Measurements from ENCODE around the gene TANC2.

Gene TANC2

GRCh38 chr17:62933501-62934385, 32.3 kb upstream of the TANC2 start:
- no peak overlapping the region for H3K9ac ChIP-seq (ENCODE audit: low read length)
- DNase-seq (ENCODE audit: low read depth), result peak; percentile 42
- H3K4me3 ChIP-seq (ENCODE audit: low read length), result no peak overlapping the region
- H3K9me3 ChIP-seq (ENCODE audit: control insufficient read depth, low read length), result peaks cover 9% of the 10 kb centered on the region
- H3K4me1 ChIP-seq (ENCODE audit: control insufficient read depth, insufficient read depth, low read length), result no peaks in the 10 kb centered on the region
- H3K27me3 ChIP-seq (replicated peaks; ENCODE audit: control insufficient read depth, insufficient read depth, low read length), result peaks cover 15% of the 10 kb centered on the region
- no peaks in the 10 kb centered on the region for H3K36me3 ChIP-seq (ENCODE audit: control insufficient read depth, insufficient read depth, low read length, severe bottlenecking)

- Histone ChIP-seq H3K27me3 (replicated peaks; ENCODE audit: control insufficient read depth, insufficient read depth, low read length) (peaks cover 15% of the 10 kb centered on the region), H3K9ac (ENCODE audit: low read length) (no peak overlapping the region), H3K4me3 (ENCODE audit: low read length) (no peak overlapping the region), H3K4me1 (ENCODE audit: control insufficient read depth, insufficient read depth, low read length) (no peaks in the 10 kb centered on the region), H3K36me3 (ENCODE audit: control insufficient read depth, insufficient read depth, low read length, severe bottlenecking) (no peaks in the 10 kb centered on the region), H3K9me3 (ENCODE audit: control insufficient read depth, low read length) (peaks cover 13% of the 10 kb centered on the region)
- DNase-seq (ENCODE audit: low read depth), result no peak
Observed at GRCh38 chr17:62935098-62935497, 30.9 kb upstream of the TANC2 start.

GRCh38 chr17:62935523-62935922, 30.5 kb upstream of the TANC2 start:
- H3K9ac ChIP-seq (ENCODE audit: low read length), result no peak overlapping the region
- H3K36me3 ChIP-seq (ENCODE audit: control insufficient read depth, insufficient read depth, low read length, severe bottlenecking), result no peaks in the 10 kb centered on the region
- H3K27me3 ChIP-seq (replicated peaks; ENCODE audit: control insufficient read depth, insufficient read depth, low read length), result peaks cover 15% of the 10 kb centered on the region
- H3K9me3 ChIP-seq (ENCODE audit: control insufficient read depth, low read length), result peaks cover 13% of the 10 kb centered on the region
- no peaks in the 10 kb centered on the region for H3K4me1 ChIP-seq (ENCODE audit: control insufficient read depth, insufficient read depth, low read length)
- no peak overlapping the region for H3K4me3 ChIP-seq (ENCODE audit: low read length)
- no peak for DNase-seq (ENCODE audit: low read depth)

- DNase-seq (ENCODE audit: low read depth), result no peak
- H3K9me3 ChIP-seq (ENCODE audit: control insufficient read depth, low read length), result peaks cover 30% of the 10 kb centered on the region
- no peak overlapping the region for H3K9ac ChIP-seq (ENCODE audit: low read length)
- H3K36me3 ChIP-seq (ENCODE audit: control insufficient read depth, insufficient read depth, low read length, severe bottlenecking), result no peaks in the 10 kb centered on the region
- H3K4me3 ChIP-seq (ENCODE audit: low read length), result no peak overlapping the region
- H3K27me3 ChIP-seq (replicated peaks; ENCODE audit: control insufficient read depth, insufficient read depth, low read length), result peaks cover 15% of the 10 kb centered on the region
- no peaks in the 10 kb centered on the region for H3K4me1 ChIP-seq (ENCODE audit: control insufficient read depth, insufficient read depth, low read length)
Observed at GRCh38 chr17:62937606-62938005, 28.4 kb upstream of the TANC2 start.

- Histone ChIP-seq H3K27me3 (replicated peaks; ENCODE audit: control insufficient read depth, insufficient read depth, low read length) (no peaks in the 10 kb centered on the region), H3K9me3 (ENCODE audit: control insufficient read depth, low read length) (peaks cover 30% of the 10 kb centered on the region), H3K4me1 (ENCODE audit: control insufficient read depth, insufficient read depth, low read length) (no peaks in the 10 kb centered on the region), H3K9ac (ENCODE audit: low read length) (no peak overlapping the region), H3K36me3 (ENCODE audit: control insufficient read depth, insufficient read depth, low read length, severe bottlenecking) (no peaks in the 10 kb centered on the region), H3K4me3 (ENCODE audit: low read length) (no peak overlapping the region)
- no peak for DNase-seq (ENCODE audit: low read depth)
Observed at GRCh38 chr17:62941358-62941991, 24.6 kb upstream of the TANC2 start.

- H3K27me3 ChIP-seq (replicated peaks; ENCODE audit: control insufficient read depth, insufficient read depth, low read length), result no peaks in the 10 kb centered on the region
- peaks cover 7% of the 10 kb centered on the region for H3K4me1 ChIP-seq (ENCODE audit: control insufficient read depth, insufficient read depth, low read length)
- DNase-seq (ENCODE audit: low read depth), result no peak
- no peak overlapping the region for H3K9ac ChIP-seq (ENCODE audit: low read length)
- H3K9me3 ChIP-seq (ENCODE audit: control insufficient read depth, low read length), result peaks cover 8% of the 10 kb centered on the region
- no peak overlapping the region for H3K4me3 ChIP-seq (ENCODE audit: low read length)
- no peaks in the 10 kb centered on the region for H3K36me3 ChIP-seq (ENCODE audit: control insufficient read depth, insufficient read depth, low read length, severe bottlenecking)
Observed at GRCh38 chr17:62948370-62948769, 17.7 kb upstream of the TANC2 start.

GRCh38 chr17:62949036-62949435, 17.0 kb upstream of the TANC2 start:
- no peak for DNase-seq (ENCODE audit: low read depth)
- Histone ChIP-seq H3K9me3 (ENCODE audit: control insufficient read depth, low read length) (peaks cover 8% of the 10 kb centered on the region), H3K36me3 (ENCODE audit: control insufficient read depth, insufficient read depth, low read length, severe bottlenecking) (no peaks in the 10 kb centered on the region), H3K4me3 (ENCODE audit: low read length) (no peak overlapping the region), H3K4me1 (ENCODE audit: control insufficient read depth, insufficient read depth, low read length) (peaks cover 7% of the 10 kb centered on the region), H3K27me3 (replicated peaks; ENCODE audit: control insufficient read depth, insufficient read depth, low read length) (no peaks in the 10 kb centered on the region), H3K9ac (ENCODE audit: low read length) (no peak overlapping the region)

GRCh38 chr17:62950067-62950466, 16.0 kb upstream of the TANC2 start:
- peak; percentile 87 for DNase-seq (ENCODE audit: low read depth)
- Histone ChIP-seq H3K4me3 (ENCODE audit: low read length) (no peak overlapping the region), H3K4me1 (ENCODE audit: control insufficient read depth, insufficient read depth, low read length) (peaks cover 7% of the 10 kb centered on the region)

GRCh38 chr17:62955841-62956352, 10.1 kb upstream of the TANC2 start:
- Histone ChIP-seq H3K4me3 (ENCODE audit: low read length) (no peak overlapping the region), H3K9me3 (ENCODE audit: control insufficient read depth, low read length) (peaks cover 2% of the 10 kb centered on the region), H3K27me3 (replicated peaks; ENCODE audit: control insufficient read depth, insufficient read depth, low read length) (peaks cover 2% of the 10 kb centered on the region), H3K9ac (ENCODE audit: low read length) (no peak overlapping the region), H3K36me3 (ENCODE audit: control insufficient read depth, insufficient read depth, low read length, severe bottlenecking) (no peaks in the 10 kb centered on the region), H3K4me1 (ENCODE audit: control insufficient read depth, insufficient read depth, low read length) (no peaks in the 10 kb centered on the region)
- DNase-seq (ENCODE audit: low read depth), result peak; percentile 16

More at GRCh38 chr17:62950067-62950466, 16.0 kb upstream of the TANC2 start:
- Histone ChIP-seq H3K9ac (ENCODE audit: low read length) (no peak overlapping the region), H3K36me3 (ENCODE audit: control insufficient read depth, insufficient read depth, low read length, severe bottlenecking) (no peaks in the 10 kb centered on the region), H3K27me3 (replicated peaks; ENCODE audit: control insufficient read depth, insufficient read depth, low read length) (no peaks in the 10 kb centered on the region), H3K9me3 (ENCODE audit: control insufficient read depth, low read length) (peaks cover 8% of the 10 kb centered on the region)

- H3K27me3 ChIP-seq (replicated peaks; ENCODE audit: control insufficient read depth, insufficient read depth, low read length), result no peaks in the 10 kb centered on the region
- peak; percentile 32 for DNase-seq (ENCODE audit: low read depth)
- H3K36me3 ChIP-seq (ENCODE audit: control insufficient read depth, insufficient read depth, low read length, severe bottlenecking), result no peaks in the 10 kb centered on the region
- no peaks in the 10 kb centered on the region for H3K9me3 ChIP-seq (ENCODE audit: control insufficient read depth, low read length)
- peaks cover 24% of the 10 kb centered on the region for H3K4me1 ChIP-seq (ENCODE audit: control insufficient read depth, insufficient read depth, low read length)
- H3K9ac ChIP-seq (ENCODE audit: low read length), result no peak overlapping the region
- no peak overlapping the region for H3K4me3 ChIP-seq (ENCODE audit: low read length)
Observed at GRCh38 chr17:62963296-62963695, 2.7 kb upstream of the TANC2 start.

GRCh38 chr17:62964506-62964905, 1.5 kb upstream of the TANC2 start:
- DNase-seq (ENCODE audit: low read depth), result no peak
- no peaks in the 10 kb centered on the region for H3K36me3 ChIP-seq (ENCODE audit: control insufficient read depth, insufficient read depth, low read length, severe bottlenecking)
- H3K9me3 ChIP-seq (ENCODE audit: control insufficient read depth, low read length), result no peaks in the 10 kb centered on the region
- no peaks in the 10 kb centered on the region for H3K27me3 ChIP-seq (replicated peaks; ENCODE audit: control insufficient read depth, insufficient read depth, low read length)
- H3K4me1 ChIP-seq (ENCODE audit: control insufficient read depth, insufficient read depth, low read length), result peaks cover 34% of the 10 kb centered on the region
- no peak overlapping the region for H3K4me3 ChIP-seq (ENCODE audit: low read length)
- no peak overlapping the region for H3K9ac ChIP-seq (ENCODE audit: low read length)

Measured in adipocyte (in vitro differentiated cells).